Activated effector memory CD4-positive, alpha-beta T cell treated with Interleukin-2 at 50 U/mL for 16 hours (primary cell): Measurements from ENCODE around the gene SMARCC2.

Source experiments
- DNase-seq: peaks from one replicate; pipeline ENCODE4 v3.0.0-alpha.2; 2020

SMARCC2 gene

DNA sequence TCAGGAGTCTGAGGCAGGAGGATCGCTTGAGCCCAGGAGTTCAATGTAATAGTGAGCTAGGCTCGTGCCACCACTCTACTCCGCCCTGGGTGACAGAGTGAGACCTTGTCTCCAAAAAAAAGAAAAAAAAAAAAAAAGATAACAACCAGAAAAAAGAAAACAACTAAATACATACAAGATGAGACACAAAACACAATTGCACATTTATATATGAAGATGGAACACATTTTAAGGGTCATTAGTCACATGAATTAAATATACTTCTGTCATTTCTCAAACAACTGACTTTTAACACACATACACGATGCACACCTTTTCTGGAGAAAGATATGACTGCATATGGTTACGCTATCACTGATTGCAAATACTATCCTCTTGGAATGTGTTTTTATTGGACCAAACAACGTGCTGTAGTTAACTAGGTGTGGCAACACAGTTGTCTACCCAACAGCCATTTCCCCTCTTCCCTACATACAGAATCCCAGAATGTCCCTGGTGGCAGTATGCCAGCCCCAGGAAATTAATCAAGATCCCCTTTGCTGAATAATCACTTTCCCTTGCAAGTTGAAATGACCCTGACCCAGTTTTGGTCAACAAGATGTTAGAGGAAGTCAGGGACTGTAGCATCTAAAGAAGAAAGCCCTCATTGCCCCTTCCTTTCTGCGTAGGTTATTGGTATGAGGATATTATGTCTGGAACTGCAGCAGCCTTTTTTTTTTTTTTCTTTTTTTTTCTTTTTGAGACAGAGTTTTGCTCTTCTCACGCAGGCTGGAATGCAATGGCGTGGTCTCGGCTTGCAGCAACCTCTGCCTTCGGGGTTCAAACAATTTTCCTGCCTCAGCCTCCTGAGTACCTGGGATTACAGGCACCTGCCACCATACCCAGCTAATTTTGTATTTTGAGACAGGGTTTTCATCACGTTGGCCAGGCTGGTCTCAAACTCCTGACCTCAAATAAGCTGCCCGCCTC, 42.5 kb downstream of the SMARCC2 start:
- no peak for DNase-seq

DNA sequence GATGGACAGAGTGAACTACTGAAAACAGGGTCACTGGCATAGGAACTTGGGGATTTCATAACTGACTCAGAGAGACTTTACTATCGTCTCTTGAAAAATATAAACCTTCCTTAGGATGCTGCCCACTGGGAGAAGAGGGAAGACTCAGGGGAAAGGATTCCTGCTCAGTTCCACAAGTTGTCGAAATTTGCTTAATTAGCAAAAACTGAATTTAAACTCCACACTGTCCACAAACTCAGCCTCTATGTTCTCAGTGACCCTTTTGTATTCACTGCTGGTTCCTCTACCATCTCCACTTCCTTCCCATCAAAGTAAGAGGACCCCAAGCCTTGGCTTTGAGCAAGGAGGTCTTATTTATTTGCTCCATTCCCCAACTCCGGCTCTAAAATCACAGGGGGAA, 44.1 kb downstream of the SMARCC2 start:
- no peak for DNase-seq

DNA sequence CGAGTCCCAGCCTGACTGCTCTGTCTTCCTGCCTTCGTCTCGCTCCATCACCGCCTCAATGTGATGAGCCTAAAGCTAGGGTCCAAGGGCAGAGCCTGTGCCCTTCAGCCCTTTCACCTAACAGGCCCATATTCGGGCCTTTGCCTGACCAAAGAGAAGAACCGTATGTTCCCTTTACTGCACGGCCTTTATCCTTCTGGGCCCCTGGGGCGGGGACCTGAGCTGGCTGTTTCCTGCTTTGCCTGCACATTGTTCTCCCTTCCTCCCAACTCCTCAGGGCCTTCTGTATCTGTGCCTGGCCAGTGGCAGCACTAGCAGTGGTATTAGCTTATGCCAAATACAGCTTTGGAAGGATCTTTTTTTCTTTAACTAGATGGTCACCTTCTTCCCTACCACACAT, 45.4 kb downstream of the SMARCC2 start:
- DNase-seq: no peak

DNA sequence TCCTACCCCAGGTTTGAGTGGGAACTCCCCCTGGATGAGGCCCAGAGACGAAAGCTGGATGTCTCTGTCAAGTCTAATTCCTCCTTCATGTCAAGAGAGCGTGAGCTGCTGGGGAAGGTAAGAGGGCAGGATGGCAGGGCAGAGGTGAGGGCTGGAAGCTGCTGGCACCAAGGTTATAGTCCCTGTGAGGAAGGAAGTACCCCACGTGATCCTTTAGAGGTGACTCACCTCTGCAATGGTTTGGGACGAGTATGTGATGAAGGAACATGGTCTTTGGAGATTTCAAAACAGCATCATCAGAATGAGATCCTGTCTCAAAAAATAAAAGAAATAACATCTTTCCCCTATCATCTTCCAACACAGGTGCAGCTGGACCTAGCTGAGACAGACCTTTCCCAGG, 46.1 kb downstream of the SMARCC2 start:
- no peak for DNase-seq

DNA sequence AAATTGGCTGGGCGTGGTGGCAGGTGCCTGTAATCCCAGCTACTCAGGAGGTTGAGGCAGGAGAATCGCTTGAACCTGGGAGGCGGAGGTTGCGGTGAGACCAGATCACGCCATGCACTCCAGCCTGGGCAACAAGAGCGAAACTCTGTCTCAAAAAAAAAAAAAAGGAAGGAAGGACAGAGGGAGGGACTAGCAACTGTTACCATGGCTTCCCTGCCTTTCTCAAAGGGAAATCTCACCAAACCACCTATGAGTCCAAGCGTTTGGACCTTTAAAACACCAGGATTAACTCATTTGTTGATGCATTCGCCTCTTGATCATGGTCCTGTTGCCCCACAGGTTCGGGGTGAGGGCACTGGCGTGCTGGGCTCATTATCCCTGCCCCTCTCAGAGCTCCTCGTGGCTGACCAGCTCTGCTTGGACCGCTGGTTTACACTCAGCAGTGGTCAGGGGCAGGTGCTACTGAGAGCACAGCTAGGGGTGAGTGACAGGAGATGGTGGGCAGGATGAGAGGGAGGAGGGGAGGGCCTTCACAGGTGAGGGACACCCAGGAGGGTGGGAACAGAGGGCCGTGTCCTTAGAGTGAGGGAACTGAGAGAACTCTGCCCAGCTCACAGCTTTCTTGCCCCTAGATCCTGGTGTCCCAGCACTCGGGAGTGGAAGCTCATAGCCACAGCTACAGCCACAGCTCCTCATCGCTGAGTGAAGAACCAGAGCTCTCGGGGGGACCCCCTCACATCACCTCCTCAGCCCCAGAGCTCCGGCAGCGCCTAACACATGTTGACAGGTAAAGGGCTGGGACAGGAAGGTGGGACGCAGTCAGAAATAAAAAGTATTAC, 47.1 kb downstream of the SMARCC2 start:
- DNase-seq: no peak

DNA sequence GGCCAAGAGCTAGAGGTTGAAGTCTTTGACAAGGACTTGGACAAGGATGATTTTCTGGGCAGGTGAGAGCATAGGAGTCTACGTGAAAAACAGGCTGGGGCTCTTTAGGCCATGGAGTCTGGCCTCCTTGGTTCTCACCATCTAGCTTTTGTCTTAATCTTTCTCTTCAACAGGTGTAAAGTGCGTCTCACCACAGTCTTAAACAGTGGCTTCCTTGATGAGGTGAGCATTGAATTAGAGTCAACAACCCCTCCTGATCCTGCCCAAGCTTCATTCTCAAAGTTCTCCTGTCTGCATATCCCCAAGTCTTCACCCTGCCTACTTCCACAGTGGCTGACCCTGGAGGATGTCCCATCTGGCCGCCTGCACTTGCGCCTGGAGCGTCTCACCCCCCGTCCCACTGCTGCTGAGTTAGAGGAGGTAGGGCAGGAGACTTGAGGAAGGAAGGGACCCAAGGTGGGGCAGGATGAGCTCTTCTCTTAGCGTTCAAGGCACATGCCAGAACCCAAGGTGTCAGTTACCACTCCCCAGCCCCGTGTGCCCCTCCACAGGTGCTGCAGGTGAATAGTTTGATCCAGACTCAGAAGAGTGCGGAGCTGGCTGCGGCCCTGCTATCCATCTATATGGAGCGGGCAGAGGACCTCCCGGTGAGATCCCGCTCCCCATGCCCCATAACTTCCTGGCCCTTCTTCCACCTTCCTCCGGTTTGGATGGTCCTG, 51.3 kb downstream of the SMARCC2 start:
- DNase-seq: no peak

DNA sequence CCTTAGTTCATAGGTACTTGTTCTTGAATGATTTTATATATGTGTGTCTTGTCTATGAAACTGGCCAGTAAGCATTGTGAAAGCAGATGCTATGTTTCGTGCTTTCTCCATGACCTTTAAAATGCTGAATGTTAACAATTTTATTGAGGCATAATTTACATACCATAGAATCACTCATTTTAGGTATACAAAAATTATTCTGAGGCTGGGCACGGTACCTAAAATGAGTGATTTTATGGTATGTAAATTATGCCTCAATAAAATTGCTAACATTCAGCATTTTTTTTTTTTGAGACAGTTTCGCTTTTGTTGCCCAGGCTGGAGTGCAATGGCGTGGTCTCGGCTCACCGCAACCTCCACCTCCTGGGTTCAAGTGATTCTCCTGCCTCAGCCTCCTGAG, 54.4 kb downstream of the SMARCC2 start:
- DNase-seq: no peak

DNA sequence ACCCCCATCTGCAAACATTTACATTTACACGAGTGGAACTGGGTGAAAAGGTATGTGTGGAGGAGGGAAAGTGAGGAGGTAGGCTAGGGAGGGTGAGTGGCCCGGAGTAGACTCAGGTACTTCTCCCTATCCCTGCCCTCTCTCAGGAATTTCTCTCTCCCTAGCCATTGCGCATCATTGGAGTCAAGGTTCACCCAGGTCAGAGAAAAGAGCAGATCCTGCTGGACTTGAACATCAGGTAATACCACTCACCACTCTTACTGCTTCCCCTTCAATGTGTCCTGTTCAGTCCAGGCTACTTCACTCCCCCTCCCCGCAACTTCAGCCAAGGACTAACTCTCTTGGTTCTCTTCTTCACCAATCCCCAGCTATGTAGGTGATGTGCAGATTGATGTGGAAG, 58.4 kb downstream of the SMARCC2 start:
- no peak for DNase-seq

DNA sequence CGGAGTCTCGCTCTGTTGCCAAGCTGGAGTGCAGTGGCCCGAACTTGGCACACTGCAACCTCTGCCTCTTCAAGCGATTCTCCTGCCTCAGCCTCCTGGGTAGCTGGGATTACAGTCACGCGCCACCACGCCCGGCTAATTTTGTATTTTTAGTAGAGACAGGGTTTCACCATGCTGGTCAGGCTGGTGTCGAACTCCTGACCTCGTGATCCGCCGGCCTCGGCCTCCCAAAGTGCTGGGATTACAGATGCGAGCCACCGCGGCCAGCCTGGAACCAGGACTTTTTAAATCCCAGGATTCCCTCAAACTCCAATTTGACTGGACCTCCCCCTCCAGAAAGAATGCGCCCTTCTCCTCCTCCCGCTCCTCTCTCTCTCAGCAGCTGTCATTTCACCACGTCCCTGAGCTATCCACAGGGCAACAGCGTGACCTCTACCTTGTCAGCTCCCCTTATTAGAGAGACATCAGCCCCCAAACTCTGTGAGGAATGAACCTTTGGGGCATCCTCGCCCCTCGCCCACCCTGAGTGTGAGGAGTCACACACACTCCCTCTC, 59.3 kb downstream of the SMARCC2 start:
- DNase-seq: no peak

DNA sequence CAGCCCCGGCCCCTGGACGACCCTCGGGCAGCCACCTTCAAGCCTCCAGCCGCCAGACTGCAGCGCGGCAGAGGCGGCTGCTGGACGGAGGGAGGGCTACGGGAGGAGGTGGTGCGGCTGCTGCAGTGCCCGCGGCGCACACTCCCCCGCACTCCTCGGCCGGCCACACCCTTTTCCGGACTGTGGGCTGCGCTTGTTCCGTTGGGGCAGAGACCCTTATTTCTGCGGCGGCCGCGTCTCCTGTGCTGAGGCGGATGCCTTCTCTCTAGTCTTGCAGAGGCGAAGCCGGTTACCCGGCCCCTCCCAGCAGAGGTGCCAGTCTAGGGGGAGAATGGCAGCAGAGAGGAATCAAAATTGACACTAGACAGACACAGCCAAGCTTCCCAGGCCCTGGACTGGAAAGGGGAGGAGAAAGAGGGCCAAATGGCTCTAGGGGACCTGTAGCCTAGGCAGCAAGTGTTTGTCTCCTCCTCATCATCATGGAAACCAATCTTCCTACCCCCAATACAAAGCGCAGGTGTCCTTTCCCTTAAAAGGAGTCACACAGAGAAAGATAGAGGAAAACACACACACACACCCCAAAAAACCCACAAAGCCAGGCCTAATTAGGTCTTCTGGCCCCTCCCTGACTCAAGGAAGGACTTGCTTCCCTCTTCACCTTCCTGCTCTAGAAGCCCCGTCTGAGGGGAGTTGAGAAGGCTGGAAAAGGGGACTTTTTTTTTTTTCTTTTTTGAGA, 59.9 kb downstream of the SMARCC2 start:
- DNase-seq: peak; percentile 76

DNA sequence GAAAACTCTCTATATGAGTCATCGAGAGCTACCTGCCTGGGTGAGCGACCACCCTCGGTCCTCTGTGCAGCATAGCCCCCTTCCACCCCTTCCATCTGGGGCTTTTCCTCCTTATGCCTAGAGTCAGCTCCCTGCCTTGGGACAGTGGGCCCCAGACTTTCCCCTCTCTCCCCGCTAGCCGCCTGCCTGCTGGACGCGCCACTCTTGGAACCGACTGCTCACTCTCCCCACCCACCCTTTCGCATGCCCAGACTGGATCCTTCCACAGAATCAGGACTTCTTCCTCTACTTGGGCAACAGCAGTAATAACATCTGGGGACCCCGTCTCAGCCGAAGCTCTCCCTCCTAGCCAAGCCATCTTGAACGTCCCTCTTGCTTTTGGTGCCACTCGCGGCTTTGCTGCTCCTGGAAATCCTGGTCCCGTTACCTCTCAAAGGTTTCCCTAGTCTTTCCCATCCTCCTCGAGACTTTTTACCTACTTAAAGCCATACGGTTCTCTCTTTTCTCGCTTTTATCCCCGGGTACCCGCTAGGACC, 60.5 kb downstream of the SMARCC2 start:
- no peak for DNase-seq

DNA sequence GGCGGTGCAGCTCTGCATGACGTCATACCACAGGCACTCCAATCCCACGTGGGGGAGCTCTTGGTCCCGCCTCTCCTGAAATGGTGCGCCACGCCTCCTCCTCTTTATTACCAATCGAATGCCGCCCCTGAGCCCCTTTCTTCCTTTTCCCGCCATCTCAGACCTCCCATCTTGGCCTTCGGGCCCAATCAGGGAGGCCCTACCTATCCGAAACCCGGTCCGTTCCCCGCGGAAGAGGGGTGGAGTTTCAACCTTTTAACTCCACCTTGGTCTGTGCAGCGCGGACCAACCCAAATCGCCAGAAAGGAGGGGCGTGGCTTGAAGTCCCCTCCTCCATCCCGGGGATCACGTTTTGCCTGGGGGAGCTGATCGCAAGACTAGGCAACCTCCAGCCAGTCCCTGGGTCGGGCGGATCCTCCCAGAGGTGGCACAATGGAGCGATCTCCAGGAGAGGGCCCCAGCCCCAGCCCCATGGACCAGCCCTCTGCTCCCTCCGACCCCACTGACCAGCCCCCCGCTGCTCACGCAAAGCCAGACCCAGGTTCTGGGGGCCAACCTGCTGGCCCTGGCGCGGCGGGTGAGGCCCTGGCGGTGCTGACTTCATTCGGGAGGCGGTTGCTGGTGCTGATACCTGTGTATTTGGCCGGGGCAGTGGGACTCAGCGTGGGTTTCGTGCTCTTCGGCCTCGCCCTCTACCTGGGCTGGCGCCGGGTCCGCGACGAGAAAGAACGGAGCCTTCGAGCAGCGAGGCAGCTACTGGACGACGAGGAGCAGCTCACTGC, 61.2 kb downstream of the SMARCC2 start, which contains the start of gene ESYT1:
ESYT1 (plus strand) TSS at position 380 of the 782 bp plus-strand sequence; CDS start at position 433, 53 bp downstream.
- peak; percentile 96 for DNase-seq

DNA sequence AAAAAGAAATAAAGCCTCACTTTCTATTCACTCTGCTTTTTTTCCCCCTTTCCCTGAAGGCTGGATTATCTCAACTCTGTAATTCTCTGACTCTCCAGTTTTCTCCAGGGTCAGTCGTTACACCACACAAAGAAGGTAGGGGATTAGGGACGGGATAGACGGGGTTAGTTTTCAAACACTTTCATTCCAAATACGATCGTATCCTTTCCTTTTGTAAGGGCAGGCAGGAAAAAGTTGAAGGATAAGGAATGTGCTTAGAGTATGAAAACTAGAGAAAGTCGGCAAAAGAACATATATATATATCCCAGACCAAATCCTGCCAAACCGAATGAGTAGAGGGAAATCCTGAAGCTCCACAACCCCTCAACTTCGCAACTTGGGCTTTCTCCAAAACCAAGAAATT, 61.8 kb downstream of the SMARCC2 start:
- DNase-seq: no peak

DNA sequence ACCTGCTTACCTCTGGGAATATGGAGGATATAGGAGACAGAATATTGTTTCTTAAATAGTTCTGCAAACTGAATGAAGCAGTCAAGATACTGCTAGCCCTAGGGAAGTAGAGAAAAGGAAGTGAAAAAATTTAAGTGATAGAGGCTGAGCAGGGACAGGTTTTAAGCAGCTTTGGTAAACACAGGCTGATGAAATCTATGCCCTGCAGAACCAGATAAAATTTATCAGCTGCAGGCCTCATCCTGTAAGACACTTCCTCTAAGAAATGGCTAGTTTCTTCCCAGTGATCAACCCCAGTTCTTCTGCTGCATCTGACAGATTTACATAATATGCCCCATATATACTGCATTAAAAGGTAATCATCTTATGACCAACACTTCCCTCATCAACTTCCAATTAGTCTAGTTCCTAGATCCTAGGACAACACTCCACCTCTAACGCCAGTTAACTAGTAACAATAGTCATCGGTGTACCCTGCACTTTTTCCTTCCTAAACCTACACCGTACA, 62.5 kb downstream of the SMARCC2 start:
- no peak for DNase-seq

DNA sequence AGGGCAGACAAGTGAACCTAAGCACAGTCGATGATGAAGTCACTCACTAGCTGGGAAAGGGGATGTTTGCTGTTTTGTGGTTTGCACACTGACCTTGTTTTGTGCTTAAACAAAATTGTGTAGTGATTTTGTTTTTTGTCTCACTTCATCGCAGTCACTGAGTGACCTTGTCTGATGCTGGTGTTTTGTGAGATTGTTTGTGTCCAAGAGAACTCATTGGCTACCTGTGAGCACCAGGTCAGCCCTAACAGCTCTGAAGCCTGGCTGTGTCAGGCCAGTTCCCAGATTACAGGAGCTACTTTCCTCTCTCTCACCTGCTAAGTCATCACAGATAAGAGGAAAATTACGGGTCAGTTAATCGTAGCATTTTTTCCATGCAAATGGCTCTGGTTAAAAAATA, 65.2 kb downstream of the SMARCC2 start:
- DNase-seq: no peak

DNA sequence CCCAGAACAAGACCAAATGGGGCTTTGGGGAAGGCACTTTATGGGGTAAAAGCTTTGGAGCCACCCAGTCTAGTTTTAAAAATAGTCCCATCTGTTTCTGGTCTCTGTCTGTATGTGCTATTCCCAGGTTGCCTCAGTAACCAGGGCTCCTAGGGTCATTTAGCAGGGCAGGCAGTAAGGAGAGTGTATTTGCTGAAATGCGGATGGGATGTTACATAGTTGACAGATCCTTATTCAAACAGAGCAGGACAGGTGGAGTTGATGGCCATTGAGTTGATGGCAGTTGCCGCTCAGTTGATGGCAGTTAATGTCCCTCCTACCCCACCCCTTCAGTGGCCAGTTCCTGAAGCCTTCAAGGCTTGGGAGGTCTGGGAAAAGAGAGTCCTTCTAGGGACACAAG, 66.6 kb downstream of the SMARCC2 start:
- DNase-seq: no peak

DNA sequence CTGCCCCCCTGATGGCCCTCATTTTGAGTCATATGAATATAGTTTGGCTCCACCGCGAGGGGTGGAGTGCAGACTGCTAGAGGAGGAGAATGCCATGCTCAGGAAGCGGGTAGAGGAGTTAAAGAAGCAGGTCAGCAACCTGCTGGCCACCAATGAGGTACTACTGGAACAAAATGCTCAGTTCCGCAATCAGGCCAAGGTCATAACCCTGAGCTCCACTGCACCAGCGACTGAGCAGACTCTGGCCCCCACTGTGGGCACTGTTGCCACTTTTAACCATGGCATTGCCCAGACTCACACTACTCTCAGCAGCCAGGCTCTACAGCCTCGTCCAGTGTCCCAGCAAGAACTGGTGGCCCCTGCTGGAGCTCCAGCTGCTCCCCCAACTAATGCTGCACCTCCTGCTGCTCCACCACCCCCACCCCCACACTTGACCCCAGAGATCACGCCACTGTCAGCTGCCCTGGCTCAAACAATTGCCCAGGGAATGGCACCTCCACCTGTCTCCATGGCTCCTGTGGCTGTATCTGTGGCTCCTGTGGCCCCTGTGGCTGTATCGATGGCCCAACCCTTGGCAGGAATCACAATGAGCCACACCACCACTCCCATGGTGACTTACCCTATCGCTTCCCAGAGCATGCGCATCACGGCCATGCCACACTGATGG, 67.9 kb downstream of the SMARCC2 start:
- no peak for DNase-seq

DNA sequence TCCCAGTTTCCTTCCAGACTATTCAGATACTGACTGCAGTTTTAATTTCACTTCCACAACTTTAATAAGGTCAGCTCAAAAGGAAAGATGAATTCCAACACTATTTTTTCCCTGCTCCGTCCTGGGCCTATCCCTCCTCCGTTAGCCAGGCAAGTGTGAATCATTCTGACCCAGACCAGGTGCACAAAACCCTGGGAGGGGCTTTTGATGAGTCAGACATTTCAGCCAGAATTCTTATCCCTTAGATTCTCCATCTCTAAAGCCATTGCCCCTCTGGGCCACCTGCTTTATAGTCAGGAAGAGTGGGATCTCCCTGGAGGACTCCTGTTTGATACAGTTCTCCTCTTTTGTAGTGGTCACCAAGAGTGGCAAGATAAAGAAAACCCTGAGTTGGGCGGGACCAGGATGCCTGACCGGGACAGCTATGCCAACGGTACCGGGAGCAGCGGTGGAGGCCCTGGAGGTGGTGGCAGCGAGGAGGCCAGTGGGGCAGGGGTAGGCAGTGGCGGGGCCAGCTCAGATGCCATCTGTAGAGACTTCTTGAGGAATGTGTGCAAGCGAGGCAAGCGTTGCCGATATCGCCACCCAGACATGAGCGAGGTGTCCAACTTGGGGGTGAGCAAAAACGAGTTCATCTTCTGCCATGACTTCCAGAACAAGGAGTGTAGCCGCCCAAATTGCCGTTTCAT, 69.0 kb downstream of the SMARCC2 start:
- no peak for DNase-seq

DNA sequence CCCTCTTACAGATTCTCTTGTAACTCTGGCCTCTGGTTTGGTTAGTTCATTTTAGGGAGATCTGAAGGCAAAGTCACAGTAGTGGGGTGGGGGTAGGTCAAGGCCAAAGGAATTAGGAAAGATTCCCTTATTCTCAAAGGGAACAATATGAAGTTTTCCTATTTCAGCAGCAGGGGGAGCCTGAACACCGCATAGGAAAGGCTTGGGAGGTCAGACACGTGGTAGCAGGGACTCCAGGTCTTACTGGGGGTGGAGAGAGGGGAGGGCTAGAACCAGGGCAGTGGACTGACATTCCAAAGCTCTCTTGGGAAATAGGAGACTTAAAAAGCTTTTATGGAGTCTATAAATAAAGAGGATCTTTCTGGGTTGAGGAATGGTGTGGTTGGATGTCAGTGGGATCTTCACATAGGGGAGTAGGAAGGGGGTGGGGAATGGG, 69.9 kb downstream of the SMARCC2 start:
- peak; percentile 37 for DNase-seq
